WTC11 (cell line): ENCODE results near the gene FCER1G. TPM values are rescaled to one million over a fixed set of nuclear protein-coding genes. Genes with fewer than 3 reads are reported as not detected.
A peak's percentile ranks its signal among the peaks of the same experiment; 100 is the strongest.

ENCODE experiments used
- ATAC-seq: fragments of 200-7000 bp; cut with Tn5 transposase; 2 replicates; pipeline ENCODE4 v1.10.0; 2021; ENCODE audit warnings: mild to moderate bottlenecking, moderate library complexity
- Bru-seq: library from RNA; stranded (reverse); fragments of 400-500 nt; gene quantifications from one replicate; lab custom pipeline; 2021; lab: Mats Ljungman, UMichigan
- CTCF ChIA-PET: fragments of 300-600 bp; sonication (Branson Sonifier 250); formaldehyde crosslinking; loops from one replicate; lab custom pipeline; 2021; ENCODE audit warnings: antibody characterized with exemption; lab: Charles Lee
- POLR2A ChIA-PET: fragments of 350-600 bp; sonication (Branson Sonifier 250); formaldehyde crosslinking; loops from one replicate; lab custom pipeline; 2021; ENCODE audit warnings: antibody characterized with exemption; lab: Charles Lee
- DNase-seq: peaks from one replicate; pipeline ENCODE4 v3.0.0; 2021; ENCODE audit warnings: low spot score
- H3K27ac Mint-ChIP-seq: 2 replicates; pipeline ENCODE4 v1.8.0; 2021; ENCODE audit warnings: mixed read lengths
- H3K27me3 Mint-ChIP-seq: 2 replicates; pipeline ENCODE4 v1.8.0; 2021; ENCODE audit warnings: low read depth, mild to moderate bottlenecking, moderate library complexity, mixed read lengths
- H3K36me3 Mint-ChIP-seq: 2 replicates; pipeline ENCODE4 v1.8.0; 2021; ENCODE audit warnings: mixed read lengths
- H3K4me1 Mint-ChIP-seq: 2 replicates; pipeline ENCODE4 v1.8.0; 2022; ENCODE audit warnings: mixed read lengths
- H3K4me3 Mint-ChIP-seq: 2 replicates; pipeline ENCODE4 v1.8.0; 2021; ENCODE audit warnings: mild to moderate bottlenecking, moderate library complexity, mixed read lengths
- H3K9me3 Mint-ChIP-seq: 2 replicates; pipeline ENCODE4 v1.8.0; 2021; ENCODE audit warnings: mixed read lengths
- ARID4B ChIP-seq: sonication (generic); formaldehyde crosslinking; IDR thresholded peaks from 2 replicates; pipeline ENCODE4 v1.8.0; 2023; ENCODE audit warnings: missing genetic modification reagents, mild to moderate bottlenecking, borderline replicate concordance
- ATF1 ChIP-seq: sonication (generic); formaldehyde crosslinking; IDR thresholded peaks from 2 replicates; pipeline ENCODE4 v1.8.1; 2023; ENCODE audit warnings: mild to moderate bottlenecking, moderate library complexity, missing genetic modification reagents
- ATF2 ChIP-seq: sonication (generic); formaldehyde crosslinking; IDR thresholded peaks from 2 replicates; pipeline ENCODE4 v1.8.1; 2022; ENCODE audit warnings: low read depth, missing genetic modification reagents, borderline replicate concordance
- ELF4 ChIP-seq: sonication (generic); formaldehyde crosslinking; IDR thresholded peaks from 2 replicates; pipeline ENCODE4 v1.8.1; 2022; ENCODE audit warnings: low read depth, mild to moderate bottlenecking, moderate library complexity, missing genetic modification reagents
- FOXK1 ChIP-seq: sonication (generic); formaldehyde crosslinking; IDR thresholded peaks from 2 replicates; pipeline ENCODE4 v1.8.0; 2022; ENCODE audit warnings: mild to moderate bottlenecking, moderate library complexity, missing genetic modification reagents
- GTF2I ChIP-seq: fragments of 250-450 bp; sonication (Bioruptor Pico); conservative IDR thresholded peaks from 2 replicates; pipeline ENCODE4 v1.4.0; 2021; ENCODE audit warnings: mild to moderate bottlenecking
- IRF1 ChIP-seq: sonication (generic); formaldehyde crosslinking; IDR thresholded peaks from 2 replicates; pipeline ENCODE4 v1.8.0; 2023; ENCODE audit warnings: missing genetic modification reagents
- JAZF1 ChIP-seq: fragments of 250-450 bp; sonication (Bioruptor Pico); IDR thresholded peaks from 2 replicates; pipeline ENCODE4 v1.9.0; 2021; ENCODE audit warnings: moderate library complexity, mild to moderate bottlenecking, inconsistent platforms
- MAX ChIP-seq: sonication (generic); formaldehyde crosslinking; IDR thresholded peaks from 2 replicates; pipeline ENCODE4 v1.8.0; 2022; ENCODE audit warnings: mild to moderate bottlenecking, missing genetic modification reagents
- MXD4 ChIP-seq: fragments of 250-450 bp; sonication (Bioruptor Pico); IDR thresholded peaks from 2 replicates; pipeline ENCODE4 v1.8.0; 2021; ENCODE audit warnings: mild to moderate bottlenecking, moderate library complexity, borderline replicate concordance
- NFATC4 ChIP-seq: fragments of 250-450 bp; sonication (Bioruptor Pico); IDR thresholded peaks from 2 replicates; pipeline ENCODE4 v1.9.0; 2021; ENCODE audit warnings: mild to moderate bottlenecking
- OVOL2 ChIP-seq: fragments of 250-450 bp; sonication (Bioruptor Pico); IDR thresholded peaks from 2 replicates; pipeline ENCODE4 v1.9.0; 2021; ENCODE audit warnings: mild to moderate bottlenecking, borderline replicate concordance
- SMAD4 ChIP-seq: sonication (generic); formaldehyde crosslinking; IDR thresholded peaks from 2 replicates; pipeline ENCODE4 v1.8.0; 2022; ENCODE audit warnings: mild to moderate bottlenecking, missing genetic modification reagents
- SP1 ChIP-seq: sonication (generic); formaldehyde crosslinking; conservative IDR thresholded peaks from 2 replicates; pipeline ENCODE4 v1.8.1; 2022; ENCODE audit warnings: missing genetic modification reagents
- ZBTB43 ChIP-seq: sonication (generic); formaldehyde crosslinking; IDR thresholded peaks from 2 replicates; pipeline ENCODE4 v1.8.1; 2023; ENCODE audit warnings: mild to moderate bottlenecking, missing genetic modification reagents
- ZNF232 ChIP-seq: sonication (generic); formaldehyde crosslinking; IDR thresholded peaks from 2 replicates; pipeline ENCODE4 v1.8.0; 2022; ENCODE audit warnings: mild to moderate bottlenecking, missing genetic modification reagents
- ZNF396 ChIP-seq: fragments of 250-450 bp; sonication (Bioruptor Pico); IDR thresholded peaks from 2 replicates; pipeline ENCODE4 v1.8.0; 2021; ENCODE audit warnings: mild to moderate bottlenecking, moderate library complexity, borderline replicate concordance
- ZNF416 ChIP-seq: fragments of 250-450 bp; sonication (Bioruptor Pico); IDR thresholded peaks from 2 replicates; pipeline ENCODE4 v1.9.0; 2021; ENCODE audit warnings: mild to moderate bottlenecking, inconsistent platforms
- ZNF423 ChIP-seq: fragments of 250-450 bp; sonication (Bioruptor Pico); IDR thresholded peaks from 2 replicates; pipeline ENCODE4 v2.1.2; 2022; ENCODE audit warnings: mild to moderate bottlenecking, moderate library complexity
- ZNF671 ChIP-seq: fragments of 250-450 bp; sonication (Bioruptor Pico); IDR thresholded peaks from 2 replicates; pipeline ENCODE4 v1.8.0; 2021; ENCODE audit warnings: mild to moderate bottlenecking
- long read RNA-seq, 3 experiments: library from RNA in 1 of 3; library from capped mRNA in 1 of 3; library from polyadenylated mRNA in 1 of 3; unstranded in 2 of 3; stranded (forward) in 1 of 3; transcript quantifications; one replicate each; pipeline ENCODE4 v2.0.0, GENCODE V29; 2021
- total RNA-seq: library from RNA; stranded (reverse); gene quantifications from 3 replicates; pipeline ENCODE4 v1.2.3, GENCODE V29; 2021
- TF ChIP-seq, protein P1 (sequence below): sonication (generic); formaldehyde crosslinking; IDR thresholded peaks from 2 replicates; pipeline ENCODE4 v1.8.0; 2022; ENCODE audit warnings: missing genetic modification reagents

The FCER1G gene
- total RNA-seq = 0.48 to 1.0 TPM (median 0.85 TPM) in 3 replicates
- Bru-seq, nascent RNA = percentile 39 among the genes with signal in this experiment
- long read RNA-seq, experiment 1 = 0 reads
- long read RNA-seq, experiment 2 = 0 reads
- long read RNA-seq, experiment 3 = 0 reads

DNA sequence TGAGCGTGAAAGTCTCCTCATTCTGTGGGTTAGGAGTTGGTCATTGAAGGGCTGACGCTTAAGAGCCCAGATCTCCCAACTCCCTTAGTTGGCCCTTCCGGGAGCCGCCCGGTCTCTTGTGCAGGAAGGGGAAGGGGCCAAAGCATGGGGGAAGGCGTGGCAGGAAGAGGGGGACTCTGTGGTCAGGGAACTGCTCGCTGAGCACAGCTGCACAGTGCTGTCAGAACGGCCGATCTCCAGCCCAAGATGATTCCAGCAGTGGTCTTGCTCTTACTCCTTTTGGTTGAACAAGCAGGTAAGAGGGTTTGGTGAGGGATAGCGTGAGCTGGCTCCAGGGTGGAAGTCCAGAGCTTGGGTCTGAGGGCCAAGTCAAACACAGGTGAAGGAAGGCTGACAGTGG is at the start of gene FCER1G:
Gene FCER1G, plus strand, starts transcription at position 220 of the 400 bp plus-strand sequence. Its CDS starts 27 bp downstream, at position 247.
- ChIA-PET CTCF (interaction anchor here (0.8 to 3.5 kb wide), 2 partner anchors 10 to 91 kb away, joined by 3 to 29 read pairs; partner anchors contain the start of gene TOMM40L), POLR2A (no interaction called here)
- H3K36me3 Mint-ChIP-seq = peaks cover 42% of the 10 kb centered on the region
- no peak for ATAC-seq
- no peak for DNase-seq
- TF ChIP-seq SP1 (CRISPR knock-in tag) (no peak), NFATC4 (CRISPR knock-in tag) (0 out of 2 replicates have a peak, but pooled peaks have one; percentile 18)
- no peaks in the 10 kb centered on the region for H3K9me3 Mint-ChIP-seq
- no peak within 1 kb of the TSS for H3K4me3 Mint-ChIP-seq
- peak within 1 kb of the TSS; percentile 50 for H3K27ac Mint-ChIP-seq
- H3K27me3 Mint-ChIP-seq = no peaks in the 10 kb centered on the region; the same call in 1 of the 2 replicates
- peaks cover 34% of the 10 kb centered on the region for H3K4me1 Mint-ChIP-seq

DNA sequence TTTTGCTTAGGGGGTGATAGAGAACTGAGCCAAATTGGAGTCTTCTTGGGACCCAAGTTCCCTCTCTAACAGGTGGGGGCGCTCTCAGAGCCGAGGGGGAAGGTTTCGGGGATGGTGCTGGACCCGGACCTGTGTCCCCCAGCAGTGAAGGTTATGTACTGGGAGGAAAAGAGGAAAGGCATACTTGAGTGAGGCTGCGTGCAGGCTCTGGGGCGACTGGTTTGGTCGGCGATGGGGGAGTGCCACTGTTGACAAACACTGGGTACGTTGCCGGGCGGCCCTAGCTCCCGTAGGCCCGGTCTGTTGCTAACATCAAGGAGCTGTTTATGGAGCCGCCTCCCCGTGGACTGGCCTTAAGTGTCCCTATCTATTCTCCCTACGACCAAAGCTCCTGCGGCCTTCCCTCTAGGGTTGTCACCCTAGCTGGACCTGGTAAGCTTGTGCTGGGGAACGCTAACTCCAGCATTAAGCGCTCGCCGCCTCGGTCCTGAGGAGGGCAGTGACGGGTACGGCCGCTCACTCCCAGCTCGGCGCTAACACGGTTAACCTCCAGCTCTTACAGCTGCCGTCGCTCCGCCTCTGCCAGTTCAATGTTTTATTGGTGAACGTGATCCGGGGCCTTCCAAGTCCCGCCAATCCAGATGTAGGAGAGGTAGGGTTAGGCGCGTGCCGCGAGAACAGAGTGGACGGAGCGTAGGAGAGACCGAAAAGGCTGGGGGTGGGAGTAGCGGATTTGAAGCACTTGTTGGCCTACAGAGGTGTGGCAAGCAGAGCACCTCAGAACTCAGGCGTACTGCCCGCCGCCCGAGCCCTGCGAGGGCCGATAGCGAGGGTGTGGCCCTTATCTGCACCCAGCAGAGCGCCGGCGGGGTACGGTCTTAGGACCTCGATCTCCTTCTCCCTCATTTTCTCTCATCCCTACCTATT is 49.1 kb upstream of the FCER1G start, which contains the start of gene PPOX:
Gene PPOX, plus strand, starts transcription at position 685 of the 927 bp plus-strand sequence. CDS start 422 bp downstream, outside the sequence.
- no peaks in the 10 kb centered on the region for H3K9me3 Mint-ChIP-seq
- POLR2A ChIA-PET = interaction anchor here (0.6 to 2.5 kb wide), 7 partner anchors 11 to 60 kb away, joined by 3 to 13 read pairs (median 4); partner anchors contain the start of genes ADAMTS4, B4GALT3, DEDD and TOMM40L
- peak within 1 kb of the TSS; percentile 79 for H3K4me3 Mint-ChIP-seq
- CTCF ChIA-PET = interaction anchor here (0.6 to 2.8 kb wide), 30 partner anchors 8 to 274 kb away, joined by 3 to 41 read pairs (median 4); partner anchors contain the start of genes ADAMTS4, B4GALT3, DEDD and F11R
- no peaks in the 10 kb centered on the region for H3K27me3 Mint-ChIP-seq
- peak; percentile 95 for ATAC-seq
- peaks cover 8% of the 10 kb centered on the region for H3K4me1 Mint-ChIP-seq
- H3K36me3 Mint-ChIP-seq = peaks cover 23% of the 10 kb centered on the region
- H3K27ac Mint-ChIP-seq = peak within 1 kb of the TSS; percentile 13
- peak; percentile 94 for DNase-seq
- TF ChIP-seq FOXK1 (peak; percentile 89), ZNF671 (CRISPR knock-in tag) (no peak), JAZF1 (CRISPR knock-in tag) (no peak), ZNF416 (CRISPR knock-in tag) (0 out of 2 replicates have a peak, but pooled peaks have one; percentile 6), ZNF232 (CRISPR knock-in tag) (0 out of 2 replicates have a peak, but pooled peaks have one; percentile 19), ELF4 (no peak), ZNF396 (CRISPR knock-in tag) (no peak), OVOL2 (CRISPR knock-in tag) (no peak), SMAD4 (CRISPR knock-in tag) (no peak), ATF1 (0 out of 2 replicates have a peak, but pooled peaks have one; percentile 40), MXD4 (no peak), ZBTB43 (CRISPR knock-in tag) (no peak; the same call in 1 of the 2 replicates), ZNF423 (CRISPR knock-in tag) (no peak), GTF2I (CRISPR knock-in tag) (no peak), MAX (CRISPR knock-in tag) (peak; percentile 78), ATF2 (CRISPR knock-in tag) (no peak), ARID4B (CRISPR knock-in tag) (peak; percentile 46; the same call in 1 of the 2 replicates), IRF1 (no peak)
- TF ChIP-seq, protein P1, sequence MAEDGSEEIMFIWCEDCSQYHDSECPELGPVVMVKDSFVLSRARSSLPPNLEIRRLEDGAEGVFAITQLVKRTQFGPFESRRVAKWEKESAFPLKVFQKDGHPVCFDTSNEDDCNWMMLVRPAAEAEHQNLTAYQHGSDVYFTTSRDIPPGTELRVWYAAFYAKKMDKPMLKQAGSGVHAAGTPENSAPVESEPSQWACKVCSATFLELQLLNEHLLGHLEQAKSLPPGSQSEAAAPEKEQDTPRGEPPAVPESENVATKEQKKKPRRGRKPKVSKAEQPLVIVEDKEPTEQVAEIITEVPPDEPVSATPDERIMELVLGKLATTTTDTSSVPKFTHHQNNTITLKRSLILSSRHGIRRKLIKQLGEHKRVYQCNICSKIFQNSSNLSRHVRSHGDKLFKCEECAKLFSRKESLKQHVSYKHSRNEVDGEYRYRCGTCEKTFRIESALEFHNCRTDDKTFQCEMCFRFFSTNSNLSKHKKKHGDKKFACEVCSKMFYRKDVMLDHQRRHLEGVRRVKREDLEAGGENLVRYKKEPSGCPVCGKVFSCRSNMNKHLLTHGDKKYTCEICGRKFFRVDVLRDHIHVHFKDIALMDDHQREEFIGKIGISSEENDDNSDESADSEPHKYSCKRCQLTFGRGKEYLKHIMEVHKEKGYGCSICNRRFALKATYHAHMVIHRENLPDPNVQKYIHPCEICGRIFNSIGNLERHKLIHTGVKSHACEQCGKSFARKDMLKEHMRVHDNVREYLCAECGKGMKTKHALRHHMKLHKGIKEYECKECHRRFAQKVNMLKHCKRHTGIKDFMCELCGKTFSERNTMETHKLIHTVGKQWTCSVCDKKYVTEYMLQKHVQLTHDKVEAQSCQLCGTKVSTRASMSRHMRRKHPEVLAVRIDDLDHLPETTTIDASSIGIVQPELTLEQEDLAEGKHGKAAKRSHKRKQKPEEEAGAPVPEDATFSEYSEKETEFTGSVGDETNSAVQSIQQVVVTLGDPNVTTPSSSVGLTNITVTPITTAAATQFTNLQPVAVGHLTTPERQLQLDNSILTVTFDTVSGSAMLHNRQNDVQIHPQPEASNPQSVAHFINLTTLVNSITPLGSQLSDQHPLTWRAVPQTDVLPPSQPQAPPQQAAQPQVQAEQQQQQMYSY = peak; percentile 33; the same call in 1 of the 2 replicates
